Neural progenitor cell (in vitro differentiated cells): ENCODE measurements around the gene ARMC3. TPM values are rescaled to one million over a fixed set of nuclear protein-coding genes. Genes with fewer than 3 reads are reported as not detected.

ENCODE experiments used
- DNase-seq: peaks from one replicate; pipeline ENCODE4 v3.0.0-alpha.2; 2016; ENCODE audit warnings: low spot score
- H2AFZ ChIP-seq: fragments of 200-600 bp; sonication (generic); replicated peaks from 2 replicates; pipeline ENCODE4 v1.6.1; 2016; ENCODE audit warnings: antibody characterized with exemption
- H3F3A ChIP-seq: fragments of 200-600 bp; sonication (generic); 2 replicates; pipeline ENCODE4 v1.6.1; 2016; ENCODE audit warnings: antibody characterized with exemption, low read depth
- H3K27ac ChIP-seq: fragments of 200-600 bp; sonication (generic); 2 replicates; pipeline ENCODE4 v1.5.1; 2016; ENCODE audit warnings: mild to moderate bottlenecking
- H3K27me3 ChIP-seq: fragments of 200-600 bp; sonication (generic); 2 replicates; pipeline ENCODE4 v1.6.1; 2016; ENCODE audit warnings: mild to moderate bottlenecking, moderate library complexity
- H3K36me3 ChIP-seq: fragments of 200-600 bp; sonication (generic); 2 replicates; pipeline ENCODE4 v1.5.1; 2016
- H3K4me1 ChIP-seq: fragments of 200-600 bp; sonication (generic); 2 replicates; pipeline ENCODE4 v1.6.1; 2016; ENCODE audit warnings: mixed run types
- H3K4me2 ChIP-seq: fragments of 200-600 bp; sonication (generic); 2 replicates; pipeline ENCODE4 v1.6.1; 2016
- H3K4me3 ChIP-seq: fragments of 200-600 bp; sonication (generic); 2 replicates; pipeline ENCODE4 v1.5.1; 2016
- H3K79me2 ChIP-seq: fragments of 200-600 bp; sonication (generic); 2 replicates; pipeline ENCODE4 v1.6.1; 2016; ENCODE audit warnings: low read depth
- H3K9ac ChIP-seq: fragments of 200-600 bp; sonication (generic); 2 replicates; pipeline ENCODE4 v1.6.1; 2016
- H3K9me3 ChIP-seq: fragments of 200-600 bp; sonication (generic); 2 replicates; pipeline ENCODE4 v1.5.1; 2016; ENCODE audit warnings: low read depth
- H4K20me1 ChIP-seq: fragments of 200-600 bp; sonication (generic); 2 replicates; pipeline ENCODE4 v1.6.1; 2016; ENCODE audit warnings: low read depth
- H3K27ac Mint-ChIP-seq: 3 replicates; pipeline ENCODE4 v1.8.0; 2021; ENCODE audit warnings: mixed read lengths
- H3K27me3 Mint-ChIP-seq: 2 replicates; pipeline ENCODE4 v1.8.0; 2022; ENCODE audit warnings: low read depth, mild to moderate bottlenecking, inconsistent platforms, moderate library complexity, mixed read lengths; ENCODE audit not compliant: insufficient read depth
- H3K36me3 Mint-ChIP-seq: 3 replicates; pipeline ENCODE4 v1.8.0; 2021; ENCODE audit warnings: mixed read lengths
- H3K4me1 Mint-ChIP-seq: 3 replicates; pipeline ENCODE4 v1.8.0; 2021; ENCODE audit warnings: mixed read lengths
- H3K4me3 Mint-ChIP-seq: 3 replicates; pipeline ENCODE4 v1.8.0; 2021; ENCODE audit warnings: mild to moderate bottlenecking, moderate library complexity, mixed read lengths
- H3K9me3 Mint-ChIP-seq: 3 replicates; pipeline ENCODE4 v1.8.0; 2020; ENCODE audit warnings: mixed read lengths
- EZH2 ChIP-seq: fragments of 200-600 bp; sonication (generic); IDR thresholded peaks from 2 replicates; pipeline ENCODE4 v1.6.1; 2017; ENCODE audit warnings: antibody characterized with exemption, mild to moderate bottlenecking, moderate library complexity
- EZH2phosphoT487 ChIP-seq: fragments of 200-600 bp; sonication (generic); IDR thresholded peaks from 2 replicates; pipeline ENCODE4 v1.6.1; 2017; ENCODE audit warnings: antibody characterized with exemption
- total RNA-seq: library from RNA; depleted of rRNA; stranded (reverse); fragments of >200 nt; gene quantifications from 2 replicates; pipeline ENCODE4 v1.2.3, GENCODE V29; 2015; ENCODE audit warnings: low replicate concordance
- TF ChIP-seq, protein P1 (sequence below): fragments of 200-600 bp; sonication (generic); IDR thresholded peaks from 2 replicates; pipeline ENCODE4 v1.5.1; 2017; ENCODE audit warnings: antibody characterized with exemption, mild to moderate bottlenecking

Gene ARMC3
- total RNA-seq, 1 donor from 2014 or later = 14.6 TPM

DNA sequence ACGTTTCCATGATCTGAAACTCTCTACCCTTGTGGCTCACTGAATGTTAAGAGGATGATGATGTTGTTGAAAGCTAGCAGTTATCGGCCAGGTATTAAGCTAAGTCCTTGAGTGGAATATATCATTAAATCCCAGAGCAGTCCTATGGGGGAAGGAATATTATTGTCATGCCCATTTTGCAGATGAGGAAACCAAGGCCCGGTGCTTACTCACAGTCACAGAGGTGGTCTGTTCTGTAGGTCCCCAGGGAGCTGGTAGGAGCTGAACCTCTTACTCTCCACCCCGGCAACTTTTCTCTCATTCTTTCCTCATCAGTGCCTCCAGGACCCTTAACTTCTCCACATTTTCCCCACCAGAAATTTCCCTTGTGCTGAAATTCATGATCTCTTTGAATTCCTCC, 62.6 kb downstream of the ARMC3 start:
- Mint-ChIP-seq H3K4me3 (no peak overlapping the region), H3K4me1 (peaks cover 28% of the 10 kb centered on the region), H3K9me3 (no peaks in the 10 kb centered on the region), H3K36me3 (no peaks in the 10 kb centered on the region), H3K27ac (no peak overlapping the region), H3K27me3 (peaks cover 2% of the 10 kb centered on the region)
- peaks cover 3% of the 10 kb centered on the region for H3F3A ChIP-seq
- no peaks in the 10 kb centered on the region for H3K9me3 ChIP-seq
- H3K27me3 ChIP-seq = no peaks in the 10 kb centered on the region
- TF ChIP-seq, protein P1, sequence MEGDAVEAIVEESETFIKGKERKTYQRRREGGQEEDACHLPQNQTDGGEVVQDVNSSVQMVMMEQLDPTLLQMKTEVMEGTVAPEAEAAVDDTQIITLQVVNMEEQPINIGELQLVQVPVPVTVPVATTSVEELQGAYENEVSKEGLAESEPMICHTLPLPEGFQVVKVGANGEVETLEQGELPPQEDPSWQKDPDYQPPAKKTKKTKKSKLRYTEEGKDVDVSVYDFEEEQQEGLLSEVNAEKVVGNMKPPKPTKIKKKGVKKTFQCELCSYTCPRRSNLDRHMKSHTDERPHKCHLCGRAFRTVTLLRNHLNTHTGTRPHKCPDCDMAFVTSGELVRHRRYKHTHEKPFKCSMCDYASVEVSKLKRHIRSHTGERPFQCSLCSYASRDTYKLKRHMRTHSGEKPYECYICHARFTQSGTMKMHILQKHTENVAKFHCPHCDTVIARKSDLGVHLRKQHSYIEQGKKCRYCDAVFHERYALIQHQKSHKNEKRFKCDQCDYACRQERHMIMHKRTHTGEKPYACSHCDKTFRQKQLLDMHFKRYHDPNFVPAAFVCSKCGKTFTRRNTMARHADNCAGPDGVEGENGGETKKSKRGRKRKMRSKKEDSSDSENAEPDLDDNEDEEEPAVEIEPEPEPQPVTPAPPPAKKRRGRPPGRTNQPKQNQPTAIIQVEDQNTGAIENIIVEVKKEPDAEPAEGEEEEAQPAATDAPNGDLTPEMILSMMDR = no peak
- TF ChIP-seq EZH2phosphoT487 (no peak), EZH2 (no peak)
- no peaks in the 10 kb centered on the region for H3K36me3 ChIP-seq
- no peaks in the 10 kb centered on the region for H3K79me2 ChIP-seq
- H4K20me1 ChIP-seq = no peaks in the 10 kb centered on the region
- H3K9ac ChIP-seq = no peak overlapping the region
- H3K4me1 ChIP-seq = no peaks in the 10 kb centered on the region
- no peak overlapping the region for H3K27ac ChIP-seq
- H2AFZ ChIP-seq = no peak overlapping the region
- H3K4me3 ChIP-seq = no peak overlapping the region
- no peak for DNase-seq
- no peak overlapping the region for H3K4me2 ChIP-seq

DNA sequence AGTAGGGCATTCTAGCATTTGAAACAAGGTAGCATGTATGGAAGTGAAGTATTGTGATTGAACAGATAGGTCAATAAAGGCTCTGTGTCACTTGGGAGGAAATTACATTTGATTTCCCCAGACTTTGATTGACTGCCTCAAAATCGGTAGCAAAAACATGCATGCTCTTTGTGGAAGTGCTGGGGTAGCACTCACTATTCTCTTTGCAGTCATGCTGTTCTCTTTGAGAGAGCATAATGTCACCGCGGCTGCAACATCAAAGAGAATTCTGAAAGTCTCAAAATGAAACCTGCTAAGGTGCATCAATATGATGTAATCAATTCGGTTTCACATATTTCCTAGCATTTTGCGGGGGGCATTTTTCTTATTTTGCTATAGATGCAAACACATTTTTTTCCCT, 64.2 kb downstream of the ARMC3 start:
- Histone ChIP-seq H3K27me3 (no peaks in the 10 kb centered on the region), H3F3A (peaks cover 3% of the 10 kb centered on the region), H4K20me1 (no peaks in the 10 kb centered on the region), H3K79me2 (no peaks in the 10 kb centered on the region), H3K36me3 (no peaks in the 10 kb centered on the region), H3K9ac (no peak overlapping the region), H3K27ac (no peak overlapping the region), H3K4me1 (no peaks in the 10 kb centered on the region), H3K4me2 (no peak overlapping the region), H3K4me3 (no peak overlapping the region), H3K9me3 (no peaks in the 10 kb centered on the region), H2AFZ (no peak overlapping the region)
- TF ChIP-seq EZH2phosphoT487 (no peak), EZH2 (no peak)
- TF ChIP-seq, protein P1 = no peak
- H3K27me3 Mint-ChIP-seq = peaks cover 4% of the 10 kb centered on the region
- H3K27ac Mint-ChIP-seq = no peak overlapping the region
- DNase-seq = no peak
- no peak overlapping the region for H3K4me3 Mint-ChIP-seq
- H3K9me3 Mint-ChIP-seq = no peaks in the 10 kb centered on the region
- peaks cover 28% of the 10 kb centered on the region for H3K4me1 Mint-ChIP-seq
- H3K36me3 Mint-ChIP-seq = no peaks in the 10 kb centered on the region

DNA sequence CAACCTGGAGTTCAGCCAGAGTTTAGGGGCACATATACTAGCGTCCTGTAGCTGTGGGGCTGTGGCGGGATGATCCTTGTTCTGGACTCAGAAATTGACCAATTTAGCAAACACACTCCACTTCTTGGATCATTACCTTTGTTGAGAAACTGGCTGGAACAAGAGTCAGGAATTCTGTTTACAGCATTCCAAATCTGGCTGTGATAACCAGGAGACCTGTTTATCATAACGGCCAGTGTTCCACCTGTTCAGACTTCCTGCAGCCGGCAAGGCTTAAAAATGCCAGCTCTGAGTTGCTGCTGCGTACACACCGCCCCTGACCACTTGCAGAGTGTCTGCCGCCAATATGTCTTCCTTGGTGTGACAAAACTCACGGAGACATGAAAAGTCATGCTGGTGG, 64.8 kb downstream of the ARMC3 start:
- H3K9me3 ChIP-seq = no peaks in the 10 kb centered on the region
- H2AFZ ChIP-seq = no peak overlapping the region
- H3K27me3 Mint-ChIP-seq = peaks cover 4% of the 10 kb centered on the region
- H3K4me2 ChIP-seq = no peak overlapping the region
- H3K4me1 Mint-ChIP-seq = peaks cover 28% of the 10 kb centered on the region
- H3K36me3 Mint-ChIP-seq = no peaks in the 10 kb centered on the region
- H3K36me3 ChIP-seq = no peaks in the 10 kb centered on the region
- no peak overlapping the region for H3K27ac ChIP-seq
- H3K4me3 ChIP-seq = no peak overlapping the region
- H3K9ac ChIP-seq = no peak overlapping the region
- H3K9me3 Mint-ChIP-seq = no peaks in the 10 kb centered on the region
- H3K27me3 ChIP-seq = no peaks in the 10 kb centered on the region
- TF ChIP-seq, protein P1 = no peak
- no peak for TF ChIP-seq EZH2phosphoT487
- TF ChIP-seq EZH2 = no peak
- no peak for DNase-seq
- H4K20me1 ChIP-seq = no peaks in the 10 kb centered on the region
- H3K27ac Mint-ChIP-seq = no peak overlapping the region
- no peaks in the 10 kb centered on the region for H3K4me1 ChIP-seq
- H3K4me3 Mint-ChIP-seq = no peak overlapping the region
- peaks cover 3% of the 10 kb centered on the region for H3F3A ChIP-seq
- no peaks in the 10 kb centered on the region for H3K79me2 ChIP-seq
